AG04450 (cell line): Measurements from ENCODE around the gene DMD. TPM values are rescaled to one million over a fixed set of nuclear protein-coding genes. Genes with fewer than 3 reads are reported as not detected.

Source experiments
- CTCF ChIA-PET: fragments of 300-600, 350-600 bp; formaldehyde crosslinking; extraction: SDS; loops from one replicate; lab custom pipeline; 2022; ENCODE audit warnings: antibody characterized with exemption, inconsistent platforms; lab: Charles Lee
- POLR2A ChIA-PET: fragments of 350-600 bp; formaldehyde crosslinking; extraction: SDS; loops from one replicate; lab custom pipeline; 2021; ENCODE audit warnings: antibody characterized with exemption, inconsistent platforms; lab: Yijun Ruan, JAX
- DNase-seq: peaks from one replicate; pipeline ENCODE4 v3.0.0-alpha.2; 2011; ENCODE audit warnings: low read depth, low spot score
- H3K27ac ChIP-seq: one replicate; pipeline ENCODE4 v1.5.1; 2012; ENCODE audit warnings: low read depth, low read length, control low read depth
- H3K27me3 ChIP-seq: one replicate; pipeline ENCODE4 v1.6.0; 2012; ENCODE audit warnings: low read length; ENCODE audit not compliant: control insufficient read depth, insufficient read depth
- H3K4me3 ChIP-seq: 2 replicates; pipeline ENCODE4 v1.5.1; 2011; ENCODE audit warnings: mild to moderate bottlenecking, low read depth, low read length, control low read depth
- H3K9me3 ChIP-seq: 2 replicates; pipeline ENCODE4 v1.5.1; 2012; ENCODE audit warnings: low read length; ENCODE audit not compliant: control insufficient read depth, insufficient read depth
- polyA plus RNA-seq: library from polyadenylated mRNA; depleted of rRNA; stranded (reverse); fragments of >200 nt; gene quantifications from 2 replicates; pipeline ENCODE4 v1.2.3, GENCODE V29; 2011
- TF ChIP-seq, protein P1 (sequence below): IDR thresholded peaks from 2 replicates; pipeline ENCODE4 v1.5.1; 2011; ENCODE audit warnings: low read depth, low read length, control low read depth, inconsistent platforms

DMD gene
- polyA plus RNA-seq, 1 experiment: 7.6 TPM

DNA sequence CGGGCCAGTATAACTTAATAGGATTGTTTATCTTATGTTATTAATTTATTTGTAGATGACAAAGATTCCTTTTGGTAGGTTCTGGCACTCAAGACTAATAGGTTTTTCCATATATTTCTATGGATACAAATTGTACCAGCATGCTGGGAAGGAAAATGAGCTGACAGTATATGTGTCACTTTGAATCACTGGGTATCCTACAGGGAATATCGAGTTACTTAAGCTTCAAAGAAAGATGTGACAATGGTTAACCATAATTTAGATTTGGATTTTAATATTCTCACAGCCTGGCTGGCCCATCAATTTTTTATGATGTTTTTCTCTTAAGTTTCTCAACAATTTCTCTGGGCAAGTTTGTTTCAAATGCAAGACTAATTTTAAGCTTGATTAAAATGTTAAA lies 1640.7 kb downstream of the DMD start:
- no peaks in the 10 kb centered on the region for H3K27me3 ChIP-seq
- POLR2A ChIA-PET: no interaction called here
- H3K9me3 ChIP-seq: no peaks in the 10 kb centered on the region
- TF ChIP-seq, protein P1, sequence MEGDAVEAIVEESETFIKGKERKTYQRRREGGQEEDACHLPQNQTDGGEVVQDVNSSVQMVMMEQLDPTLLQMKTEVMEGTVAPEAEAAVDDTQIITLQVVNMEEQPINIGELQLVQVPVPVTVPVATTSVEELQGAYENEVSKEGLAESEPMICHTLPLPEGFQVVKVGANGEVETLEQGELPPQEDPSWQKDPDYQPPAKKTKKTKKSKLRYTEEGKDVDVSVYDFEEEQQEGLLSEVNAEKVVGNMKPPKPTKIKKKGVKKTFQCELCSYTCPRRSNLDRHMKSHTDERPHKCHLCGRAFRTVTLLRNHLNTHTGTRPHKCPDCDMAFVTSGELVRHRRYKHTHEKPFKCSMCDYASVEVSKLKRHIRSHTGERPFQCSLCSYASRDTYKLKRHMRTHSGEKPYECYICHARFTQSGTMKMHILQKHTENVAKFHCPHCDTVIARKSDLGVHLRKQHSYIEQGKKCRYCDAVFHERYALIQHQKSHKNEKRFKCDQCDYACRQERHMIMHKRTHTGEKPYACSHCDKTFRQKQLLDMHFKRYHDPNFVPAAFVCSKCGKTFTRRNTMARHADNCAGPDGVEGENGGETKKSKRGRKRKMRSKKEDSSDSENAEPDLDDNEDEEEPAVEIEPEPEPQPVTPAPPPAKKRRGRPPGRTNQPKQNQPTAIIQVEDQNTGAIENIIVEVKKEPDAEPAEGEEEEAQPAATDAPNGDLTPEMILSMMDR: no peak
- H3K4me3 ChIP-seq: no peak overlapping the region
- no peak for DNase-seq
- CTCF ChIA-PET: no interaction called here
- H3K27ac ChIP-seq: no peak overlapping the region

DNA sequence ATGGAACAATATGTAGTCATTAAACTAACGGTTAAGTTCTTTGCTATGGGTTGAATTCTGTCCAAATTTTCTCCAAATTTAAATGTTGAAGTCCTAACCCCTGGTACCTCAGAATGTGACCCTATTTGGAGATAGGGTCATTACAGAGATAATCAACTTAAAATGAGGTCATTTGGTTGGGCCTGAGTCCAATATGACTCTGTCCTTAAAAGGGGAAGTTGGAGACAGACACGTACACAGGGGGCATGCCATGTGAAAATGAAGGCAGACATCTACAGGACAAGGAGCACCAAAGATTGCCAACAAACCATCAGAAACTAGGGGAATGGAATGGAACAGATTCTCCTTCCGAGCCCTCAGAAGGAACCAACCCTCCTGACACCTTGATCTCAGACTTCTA lies 1647.6 kb downstream of the DMD start:
- ChIA-PET POLR2A (no interaction called here), CTCF (no interaction called here)
- Histone ChIP-seq H3K27me3 (no peaks in the 10 kb centered on the region), H3K27ac (no peak overlapping the region), H3K9me3 (no peaks in the 10 kb centered on the region), H3K4me3 (no peak overlapping the region)
- TF ChIP-seq, protein P1: no peak
- DNase-seq: no peak

- H3K9me3 ChIP-seq: no peaks in the 10 kb centered on the region
- POLR2A ChIA-PET: no interaction called here
- H3K27me3 ChIP-seq: no peaks in the 10 kb centered on the region
- H3K27ac ChIP-seq: no peak overlapping the region
- TF ChIP-seq, protein P1: no peak
- CTCF ChIA-PET: no interaction called here
- no peak for DNase-seq
- no peak overlapping the region for H3K4me3 ChIP-seq
Measured at GRCh38 chrX:31555506-31555905, 1655.8 kb downstream of the DMD start.

- Histone ChIP-seq H3K4me3 (no peak overlapping the region), H3K9me3 (no peaks in the 10 kb centered on the region), H3K27ac (no peak overlapping the region), H3K27me3 (no peaks in the 10 kb centered on the region)
- CTCF ChIA-PET: interaction anchor here (0.5 kb wide), 1 partner anchor 69 kb away, joined by 6 read pairs; no protein-coding TSS in a partner anchor
- TF ChIP-seq, protein P1: no peak
- POLR2A ChIA-PET: no interaction called here
- DNase-seq: peak; percentile 8
Measured at GRCh38 chrX:31551913-31552312, 1659.4 kb downstream of the DMD start.

DNA sequence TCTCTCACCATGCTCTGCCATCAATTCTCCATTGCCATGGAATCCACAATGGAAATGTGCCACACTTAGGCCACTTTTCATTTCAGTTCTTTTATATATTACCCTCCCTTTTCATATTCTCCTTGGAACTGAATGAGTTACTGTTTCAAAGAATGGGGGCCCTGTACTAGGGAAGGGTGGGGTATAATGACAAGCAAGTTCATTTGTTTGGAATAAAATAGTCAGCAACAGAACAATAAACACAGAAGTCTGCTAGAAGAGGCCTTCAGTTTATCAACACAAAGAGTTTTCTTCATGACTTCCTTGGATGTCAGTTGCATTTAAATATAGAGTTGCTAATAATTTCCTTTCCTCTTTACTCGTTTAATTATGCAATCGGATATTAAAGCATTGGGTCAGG lies 1661.2 kb downstream of the DMD start:
- ChIA-PET CTCF (no interaction called here), POLR2A (no interaction called here)
- TF ChIP-seq, protein P1: no peak
- DNase-seq: no peak
- H3K4me3 ChIP-seq: no peak overlapping the region
- no peaks in the 10 kb centered on the region for H3K9me3 ChIP-seq
- no peak overlapping the region for H3K27ac ChIP-seq
- H3K27me3 ChIP-seq: no peaks in the 10 kb centered on the region
